Sigmoid colon (tissue), 7 donors: Measurements from ENCODE around the gene SSR3. TPM values are rescaled to one million over a fixed set of nuclear protein-coding genes. Genes with fewer than 3 reads are reported as not detected.

Experiments
- DNase-seq: peaks from one replicate; pipeline ENCODE4 v3.0.0-alpha.2; 2019
- H3K27ac ChIP-seq, 4 donors: fragments of 200-600 bp; sonication (generic); one replicate each; pipeline ENCODE4 v1.5.1; 2016 to 2019; ENCODE audit warnings: mild to moderate bottlenecking in 1 of 4
- H3K27me3 ChIP-seq, 3 donors: fragments of 200-600 bp; sonication (generic); one replicate each; pipeline ENCODE4 v1.5.1; 2019; ENCODE audit warnings: mild to moderate bottlenecking in 1 of 3
- H3K36me3 ChIP-seq, 4 donors: fragments of 200-600 bp; sonication (generic); one replicate each; pipeline ENCODE4 v1.5.1; 2016 to 2019
- H3K4me1 ChIP-seq, 4 donors: fragments of 200-600 bp; sonication (generic); one replicate each; pipeline ENCODE4 v1.5.1; 2017 to 2019
- H3K4me3 ChIP-seq, 4 donors: fragments of 200-600 bp; sonication (generic); one replicate each; pipeline ENCODE4 v1.5.1; 2017 to 2019; ENCODE audit warnings: mild to moderate bottlenecking in 2 of 4, moderate library complexity in 1 of 4
- H3K9me3 ChIP-seq, 4 donors: fragments of 200-600 bp in 3 of 4; sonication (generic) in 3 of 4; one replicate each; pipeline versions ENCODE4 v1.5.1 to v1.6.1; 2013 to 2019
- CTCF ChIP-seq, 4 experiments: fragments of 450-650 bp in 3 of 4; fragments of 200-600 bp in 1 of 4; IDR thresholded peaks; one replicate each; pipeline ENCODE4 v1.5.1; 2016 to 2019; ENCODE audit warnings: antibody characterized with exemption in 4 of 4, mild to moderate bottlenecking in 3 of 4, moderate library complexity in 2 of 4
- EP300 ChIP-seq, 4 donors: sonication (generic); formaldehyde crosslinking; IDR thresholded peaks; one replicate each; pipeline ENCODE4 v1.6.1; 2017; ENCODE audit warnings: antibody characterized with exemption in 4 of 4
- POLR2A ChIP-seq, 2 donors: fragments of 450-650 bp; IDR thresholded peaks; one replicate each; pipeline ENCODE4 v1.6.1; 2016; ENCODE audit warnings: antibody characterized with exemption in 2 of 2, mild to moderate bottlenecking in 2 of 2, moderate library complexity in 2 of 2
- POLR2AphosphoS5 ChIP-seq, 4 donors: sonication (generic); formaldehyde crosslinking; IDR thresholded peaks; one replicate each; pipeline ENCODE4 v1.6.1; 2017; ENCODE audit warnings: antibody characterized with exemption in 4 of 4
- WGBS, 2 donors: extraction: QIAGEN DNeasy Blood & Tissue Kit; methylation state at CpG; one replicate each; pipeline ENCODE4 v1.1.7; 2013; 5-methylcytosine and 5-hydroxymethylcytosine counted together
- intact Hi-C: fragments of 100-400 bp; cut with DNase I; formaldehyde crosslinking; loops from one replicate; pipeline ENCODE4 v1.15.1; 2023
- polyA plus RNA-seq, 3 donors: library from polyadenylated mRNA; stranded (reverse); fragments of 200-250 nt; gene quantifications; one replicate each; pipeline ENCODE4 v1.2.3, GENCODE V29; 2013
- total RNA-seq, 4 donors: library from RNA; depleted of rRNA; stranded (reverse); fragments of >200 nt; gene quantifications; one replicate each; pipeline ENCODE4 v1.1.0, GENCODE V29; 2016
- donor health status: healthy with polysubstance abuse.
- donor health status: Bipolar disorder and iron deficiency.
- donor health status: healthy.

SSR3 gene
- total and polyA plus RNA-seq, 7 donors, result 59.2 to 113 (median 86.7) TPM

DNA sequence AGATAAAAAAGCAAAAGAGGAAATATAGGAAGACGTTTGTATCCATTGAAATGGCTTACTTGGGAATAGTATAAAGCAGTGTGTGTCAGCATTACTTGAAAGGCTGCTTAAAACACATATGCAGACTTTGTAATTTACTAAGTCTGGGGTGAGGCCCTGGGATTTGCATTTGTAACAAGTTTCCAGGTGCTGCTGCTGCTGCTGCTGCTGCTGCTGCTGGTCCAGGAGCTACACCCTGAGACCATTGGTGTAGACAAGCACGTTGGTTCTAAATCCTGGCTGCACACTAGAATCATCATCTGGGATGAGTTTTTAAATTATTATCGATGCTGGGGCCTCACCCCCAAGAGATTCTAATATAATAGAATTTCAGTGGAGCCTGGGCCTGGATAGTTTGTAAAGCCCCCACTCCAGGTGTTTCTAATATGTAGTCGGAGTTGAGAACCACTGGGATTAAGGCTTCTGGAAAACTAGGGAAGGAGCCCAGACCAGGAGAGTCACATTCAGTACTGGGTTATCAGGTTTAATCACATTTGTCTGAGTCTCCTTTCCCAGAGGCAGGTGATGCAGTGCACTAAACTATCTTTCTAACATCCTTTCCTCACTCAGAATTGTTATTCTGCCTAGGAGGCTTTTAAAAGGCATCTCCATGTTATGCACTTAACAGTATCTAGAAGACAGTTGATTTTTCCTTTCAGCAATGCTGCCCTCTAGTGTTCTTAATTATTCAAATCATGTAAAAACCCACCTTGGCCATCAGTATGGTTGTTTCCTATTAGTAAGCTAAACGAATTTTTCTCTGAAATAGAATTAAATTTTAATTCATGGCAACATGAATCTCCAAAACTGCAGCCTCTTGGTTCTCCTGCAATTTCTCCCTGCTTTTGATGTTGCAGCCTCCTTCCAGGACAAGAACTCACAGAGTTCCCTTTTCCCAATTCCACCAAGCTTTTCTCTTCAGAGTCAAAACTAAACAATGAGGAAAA lies 45.4 kb downstream of the SSR3 start:
- H3K9me3 ChIP-seq, result no peaks in the 10 kb centered on the region
- intact Hi-C loops, result loop anchor here (1.0 kb wide), 1 partner anchor 357 kb away; no protein-coding TSS in a partner anchor
- H3K4me1 ChIP-seq, result peaks cover 0 to 30% (median 8%) of the 10 kb centered on the region in 4 donors
- TF ChIP-seq POLR2A (IDR thresholded peaks at IDR 0.05), result no peak
- TF ChIP-seq CTCF (IDR thresholded peaks at IDR 0.05), result peak in 3 of 4 experiments; percentile 51 to 65 (median 60)
- TF ChIP-seq EP300 (IDR thresholded peaks at IDR 0.05), result no peak
- H3K4me3 ChIP-seq, result no peak overlapping the region
- H3K27me3 ChIP-seq, result no peaks in the 10 kb centered on the region
- no peak for DNase-seq
- H3K36me3 ChIP-seq, result no peaks in the 10 kb centered on the region
- 57 to 64% methylated on average over 5 of the region's 5 CpGs for WGBS, 2 donors
- no peak overlapping the region for H3K27ac ChIP-seq

- Histone ChIP-seq H3K4me3 (no peak overlapping the region), H3K9me3 (no peaks in the 10 kb centered on the region), H3K27ac (no peak overlapping the region), H3K36me3 (no peaks in the 10 kb centered on the region), H3K27me3 (no peaks in the 10 kb centered on the region), H3K4me1 (peaks cover 0 to 30% (median 8%) of the 10 kb centered on the region in 4 donors)
- DNase-seq, result no peak
- intact Hi-C loops, result no loop called here
- TF ChIP-seq EP300 (IDR thresholded peaks at IDR 0.05), result no peak
- no peak for TF ChIP-seq POLR2A (IDR thresholded peaks at IDR 0.05)
- TF ChIP-seq POLR2AphosphoS5 (IDR thresholded peaks at IDR 0.05), result no peak
- no peak for TF ChIP-seq CTCF (IDR thresholded peaks at IDR 0.05)
These were observed 47.6 kb downstream of the SSR3 start for GRCh38 chr3:156507285-156507684.

GRCh38 chr3:156498307-156498706 lies 56.6 kb downstream of the SSR3 start:
- no peak overlapping the region for H3K4me3 ChIP-seq
- H3K9me3 ChIP-seq, result no peaks in the 10 kb centered on the region
- DNase-seq, result no peak
- TF ChIP-seq POLR2AphosphoS5 (IDR thresholded peaks at IDR 0.05), result no peak
- H3K4me1 ChIP-seq, result peaks cover 0 to 3% (median 0%) of the 10 kb centered on the region in 4 donors
- intact Hi-C loops, result no loop called here
- no peaks in the 10 kb centered on the region for H3K27me3 ChIP-seq
- H3K36me3 ChIP-seq, result no peaks in the 10 kb centered on the region
- WGBS, 2 donors, result 86 to 93% methylated on average over 5 of the region's 5 CpGs
- no peak overlapping the region for H3K27ac ChIP-seq

- Histone ChIP-seq H3K9me3 (no peaks in the 10 kb centered on the region), H3K4me1 (peaks cover 0 to 13% (median 9%) of the 10 kb centered on the region in 4 donors), H3K36me3 (no peaks in the 10 kb centered on the region), H3K27me3 (no peaks in the 10 kb centered on the region), H3K4me3 (no peak overlapping the region), H3K27ac (no peak overlapping the region)
- TF ChIP-seq POLR2A (IDR thresholded peaks at IDR 0.05) (no peak), POLR2AphosphoS5 (IDR thresholded peaks at IDR 0.05) (no peak), EP300 (IDR thresholded peaks at IDR 0.05) (no peak), CTCF (IDR thresholded peaks at IDR 0.05) (no peak)
- intact Hi-C loops, result no loop called here
- 84% methylated on average over 1 of the region's 1 CpG for WGBS, 2 donors
- DNase-seq, result no peak
These were observed 57.6 kb downstream of the SSR3 start for GRCh38 chr3:156497326-156497725.

DNA sequence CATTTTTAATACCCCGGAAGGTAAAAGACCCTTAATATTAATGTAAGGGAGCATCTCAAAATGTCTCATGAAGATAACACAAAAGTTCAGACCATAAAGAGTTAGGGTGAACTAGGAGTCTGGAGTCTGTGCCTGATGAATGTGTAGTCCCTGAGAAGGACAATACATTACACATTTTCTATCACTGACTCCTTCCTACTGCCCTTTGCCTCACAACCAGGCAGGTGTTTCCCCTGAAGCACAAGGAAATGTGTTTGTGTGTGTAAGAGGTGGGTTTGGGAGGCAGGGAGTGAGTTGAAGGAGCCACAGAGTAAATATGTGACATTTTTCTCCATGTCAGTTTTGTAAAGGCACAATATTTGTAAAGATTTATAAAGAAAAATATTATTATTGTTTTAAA lies 59.1 kb downstream of the SSR3 start:
- Histone ChIP-seq H3K4me3 (no peak overlapping the region), H3K27ac (no peak overlapping the region), H3K36me3 (no peaks in the 10 kb centered on the region), H3K4me1 (peaks cover 0 to 24% (median 17%) of the 10 kb centered on the region in 4 donors), H3K27me3 (no peaks in the 10 kb centered on the region), H3K9me3 (no peaks in the 10 kb centered on the region)
- DNase-seq, result no peak
- intact Hi-C loops, result no loop called here
- TF ChIP-seq POLR2AphosphoS5 (IDR thresholded peaks at IDR 0.05) (no peak), POLR2A (IDR thresholded peaks at IDR 0.05) (no peak), CTCF (IDR thresholded peaks at IDR 0.05) (no peak), EP300 (IDR thresholded peaks at IDR 0.05) (no peak)
- 98 to 100% methylated on average over 1 of the region's 1 CpG for WGBS, 2 donors
